MG63 (cell line): ENCODE data around the gene ERP44. TPM values are rescaled to one million over a fixed set of nuclear protein-coding genes. Genes with fewer than 3 reads are reported as not detected.
"Not testable (repeated sequence)": the region's sequence is repeated elsewhere in the genome, so short reads cannot be mapped to it uniquely, and the experiment has no call there.

ENCODE experiments used
- DNase-seq: peaks from one replicate; pipeline ENCODE4 v3.0.0-alpha.2; 2020
- H3K27me3 ChIP-seq: fragments of 250-450 bp; sonication (Bioruptor Pico); 2 replicates; pipeline ENCODE4 v1.5.1; 2020; ENCODE audit warnings: mild to moderate bottlenecking, moderate library complexity
- H3K36me3 ChIP-seq: fragments of 250-450 bp; sonication (Bioruptor Pico); 2 replicates; pipeline ENCODE4 v1.5.1; 2020; ENCODE audit warnings: mild to moderate bottlenecking, moderate library complexity
- H3K4me3 ChIP-seq: fragments of 250-450 bp; sonication (Bioruptor Pico); 2 replicates; pipeline ENCODE4 v1.5.1; 2020; ENCODE audit warnings: mild to moderate bottlenecking, moderate library complexity
- H3K9me3 ChIP-seq: fragments of 250-450 bp; sonication (Bioruptor Pico); 2 replicates; pipeline ENCODE4 v1.5.1; 2020; ENCODE audit warnings: mild to moderate bottlenecking, moderate library complexity
- total RNA-seq: library from RNA; depleted of rRNA; stranded (reverse); fragments of >200 nt; shearing (Covaris generic); gene quantifications from 2 replicates; pipeline ENCODE4 v1.2.3, GENCODE V29; 2014; ENCODE audit warnings: low replicate concordance

ERP44 gene
- total RNA-seq, 1 experiment from 2014 or later: 9.9 TPM

DNA sequence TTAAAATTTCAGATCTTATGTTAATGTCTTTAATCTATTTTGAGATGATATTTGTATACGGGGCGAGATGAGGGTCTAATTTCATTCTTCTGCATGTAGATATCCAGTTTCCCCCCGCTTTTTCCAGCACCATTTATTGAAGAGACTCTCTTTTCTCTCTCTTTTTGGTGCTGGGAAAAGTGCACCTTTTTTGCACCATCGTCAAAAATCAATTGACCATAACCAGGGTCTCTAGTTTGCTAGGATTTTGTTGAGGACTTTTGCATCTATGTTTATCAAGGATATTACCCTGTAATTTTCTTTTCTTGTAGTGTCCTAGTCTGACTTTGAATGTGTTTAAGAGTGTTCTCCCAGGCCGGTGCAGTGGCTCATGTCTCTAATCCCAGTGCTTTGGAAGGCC is 99.0 kb downstream of the ERP44 start:
- H3K4me3 ChIP-seq: no peak overlapping the region
- no peaks in the 10 kb centered on the region for H3K27me3 ChIP-seq
- DNase-seq: no peak
- H3K36me3 ChIP-seq: peaks cover 22% of the 10 kb centered on the region; the same call in 1 of the 2 replicates
- no peaks in the 10 kb centered on the region for H3K9me3 ChIP-seq

DNA sequence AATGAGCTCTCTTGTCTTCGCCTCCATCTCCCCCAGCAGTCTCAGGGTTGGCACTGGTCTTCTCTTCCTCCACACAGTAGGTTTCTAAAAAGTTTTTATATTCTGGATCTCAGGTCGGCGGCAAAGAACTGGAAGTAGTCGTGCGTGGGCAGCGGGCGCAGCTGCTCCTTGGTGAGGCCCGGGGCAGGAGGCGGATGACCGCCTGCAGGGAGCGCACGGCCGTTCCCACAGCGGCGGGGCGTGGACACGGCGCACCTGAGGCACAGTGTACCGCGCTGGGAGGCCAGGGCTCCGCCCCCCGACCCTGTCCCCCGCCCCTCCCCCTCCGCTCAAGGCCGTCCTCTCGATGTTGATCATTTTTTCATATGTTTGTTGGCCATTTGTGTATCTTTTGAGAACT is 99.9 kb downstream of the ERP44 start:
- Histone ChIP-seq H3K27me3 (no peaks in the 10 kb centered on the region), H3K36me3 (peaks cover 16% of the 10 kb centered on the region; the same call in 1 of the 2 replicates), H3K4me3 (no peak overlapping the region), H3K9me3 (peaks cover under 1% of the 10 kb centered on the region; the same call in 1 of the 2 replicates)
- DNase-seq: no peak

DNA sequence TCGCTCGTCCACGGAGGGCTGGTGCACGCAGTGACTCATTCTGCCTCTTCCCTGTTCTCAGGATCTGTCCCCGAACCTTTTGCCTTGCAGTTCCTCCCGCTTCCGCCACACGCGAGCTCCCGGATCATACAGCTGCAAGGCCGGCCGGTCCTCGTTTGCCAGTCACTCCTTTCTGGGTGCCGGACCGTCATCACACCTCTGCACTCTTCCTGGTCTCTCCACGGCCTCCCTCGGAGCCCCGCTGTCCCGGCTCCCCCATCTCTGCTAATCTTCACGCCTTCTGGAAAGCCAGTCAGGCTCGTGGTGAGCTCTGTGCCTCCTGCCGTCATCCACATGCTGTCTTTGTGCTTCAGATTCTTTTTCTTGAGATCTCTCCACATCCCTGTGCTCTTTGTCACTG is 100.5 kb downstream of the ERP44 start:
- Histone ChIP-seq H3K27me3 (no peaks in the 10 kb centered on the region), H3K4me3 (no peak overlapping the region), H3K9me3 (peaks cover 6% of the 10 kb centered on the region), H3K36me3 (peaks cover 15% of the 10 kb centered on the region; the same call in 1 of the 2 replicates)
- DNase-seq: no peak

DNA sequence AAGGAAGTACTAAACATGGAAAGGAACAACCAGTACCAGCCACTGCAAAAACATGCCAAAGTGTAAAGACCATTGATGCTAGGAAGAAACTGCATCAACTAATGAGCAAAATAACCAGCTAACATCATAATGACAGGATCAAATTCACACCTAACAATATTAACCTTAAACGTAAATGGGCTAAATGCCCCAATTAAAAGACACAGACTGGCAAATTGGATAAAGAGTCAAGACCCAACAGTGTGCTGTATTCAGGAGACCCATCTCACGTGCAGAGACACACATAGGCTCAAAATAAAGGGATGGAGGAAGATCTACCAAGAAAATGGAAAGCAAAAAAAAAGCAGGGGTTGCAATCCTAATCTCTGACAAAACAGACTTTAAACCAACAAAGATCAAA is 108.3 kb downstream of the ERP44 start:
- DNase-seq, H3K4me3 ChIP-seq, H3K27me3 ChIP-seq, H3K36me3 ChIP-seq: not testable (repeated sequence)
- peaks cover 10% of the 10 kb centered on the region for H3K9me3 ChIP-seq

DNA sequence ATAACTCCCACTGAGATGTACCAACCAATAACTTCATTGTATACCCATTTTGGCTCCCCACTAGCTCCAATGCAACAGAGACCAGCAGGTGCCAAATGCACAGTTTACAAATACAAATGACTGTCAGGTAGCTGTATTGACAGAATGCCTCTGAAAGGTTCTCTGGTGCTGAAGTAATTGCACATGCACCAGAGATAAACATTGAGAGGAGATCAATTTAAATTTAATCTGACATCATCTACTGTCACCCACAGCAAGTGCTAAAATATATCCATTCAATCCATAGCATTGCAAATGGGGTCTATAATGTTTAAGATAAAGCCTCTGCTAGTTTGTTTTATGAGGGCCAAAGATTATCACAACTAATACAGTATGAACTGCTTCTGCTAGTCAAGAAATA is 112.2 kb downstream of the ERP44 start:
- Histone ChIP-seq H3K27me3 (no peaks in the 10 kb centered on the region), H3K9me3 (peaks cover 4% of the 10 kb centered on the region), H3K4me3 (no peak overlapping the region), H3K36me3 (peaks cover 8% of the 10 kb centered on the region)
- DNase-seq: no peak

DNA sequence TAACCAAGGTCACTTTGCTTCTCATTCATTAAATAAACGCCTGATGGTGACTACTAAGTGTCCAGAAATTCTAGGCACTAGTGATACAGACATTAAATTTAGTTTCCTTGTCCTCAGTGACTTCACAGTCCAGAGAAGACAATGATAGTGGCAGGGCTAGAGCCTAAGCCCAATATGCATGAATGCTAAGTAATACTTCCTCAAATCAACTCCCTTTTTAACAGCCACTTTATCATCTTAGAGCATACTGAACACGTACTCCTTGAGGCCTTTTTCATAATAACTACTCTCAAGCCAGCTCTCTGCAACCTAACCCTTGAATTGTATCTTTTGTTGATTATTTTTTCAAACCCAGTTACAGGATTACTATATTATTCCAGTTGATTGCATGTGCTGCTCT is 118.2 kb downstream of the ERP44 start:
- Histone ChIP-seq H3K36me3 (no peaks in the 10 kb centered on the region; the same call in none of the 2 replicates), H3K9me3 (no peaks in the 10 kb centered on the region), H3K4me3 (no peak overlapping the region), H3K27me3 (no peaks in the 10 kb centered on the region)
- DNase-seq: no peak

DNA sequence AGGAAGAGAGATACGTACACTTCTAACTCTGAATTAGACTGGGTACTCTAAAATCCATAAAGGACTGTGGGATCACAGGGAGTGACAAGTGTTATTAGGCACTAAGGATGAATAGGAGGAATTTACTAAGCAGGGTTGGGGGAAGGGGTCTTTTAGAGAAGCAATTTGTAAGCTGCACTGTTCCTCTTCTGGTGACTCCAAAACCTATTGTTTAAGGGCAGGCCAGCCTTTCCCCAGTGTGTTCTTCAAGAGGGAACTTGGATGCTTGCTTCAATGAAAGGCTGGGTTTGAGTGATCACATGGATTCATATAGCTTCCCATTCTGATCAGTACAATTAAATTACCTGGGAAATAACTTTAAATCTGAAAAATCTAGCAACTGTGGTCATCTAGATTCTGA is 120.6 kb downstream of the ERP44 start:
- no peaks in the 10 kb centered on the region for H3K27me3 ChIP-seq
- no peak overlapping the region for H3K4me3 ChIP-seq
- H3K36me3 ChIP-seq: peaks cover 3% of the 10 kb centered on the region; the same call in 1 of the 2 replicates
- H3K9me3 ChIP-seq: no peaks in the 10 kb centered on the region
- DNase-seq: no peak

DNA sequence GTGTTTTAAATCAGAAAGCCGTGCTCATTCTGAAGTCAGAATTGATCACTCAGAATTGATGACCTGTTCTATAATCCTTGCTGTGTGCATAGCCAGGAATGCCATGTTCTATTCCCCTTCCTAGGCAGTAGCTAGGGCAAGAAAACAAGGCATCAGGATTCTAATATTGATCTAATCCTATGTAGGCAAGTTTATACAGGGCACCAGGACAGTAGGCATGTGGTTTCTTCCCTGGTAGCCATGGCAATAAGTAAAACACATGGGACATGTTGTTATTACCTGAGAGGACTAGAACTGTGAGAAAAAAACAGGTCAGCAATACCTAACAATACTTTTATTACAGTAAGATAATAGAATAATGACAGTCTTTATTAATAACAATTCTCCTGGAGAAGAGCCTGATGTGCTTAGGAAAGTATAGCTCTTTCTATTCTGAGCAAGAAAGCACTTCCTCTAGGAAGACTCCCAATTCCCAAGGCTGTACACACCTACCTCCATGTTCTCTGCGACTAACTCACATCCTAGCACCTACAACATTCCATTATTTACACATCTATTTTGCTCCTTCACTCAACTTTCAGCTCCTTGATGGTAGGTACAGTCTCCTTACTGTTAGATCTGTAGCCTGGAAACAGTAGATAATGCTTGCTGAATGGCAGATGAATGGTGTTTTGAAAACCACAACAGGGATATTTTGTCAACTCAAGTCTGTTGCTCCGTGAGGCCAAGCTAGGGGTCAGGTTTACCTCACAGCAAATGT is 121.6 kb downstream of the ERP44 start:
- H3K9me3 ChIP-seq: no peaks in the 10 kb centered on the region
- DNase-seq: no peak
- no peaks in the 10 kb centered on the region for H3K27me3 ChIP-seq
- H3K4me3 ChIP-seq: no peak overlapping the region
- peaks cover 3% of the 10 kb centered on the region; the same call in 1 of the 2 replicates for H3K36me3 ChIP-seq

GRCh38 chr9:99973455-99973854 is 125.3 kb downstream of the ERP44 start:
- DNase-seq: no peak
- no peak overlapping the region for H3K4me3 ChIP-seq
- no peaks in the 10 kb centered on the region for H3K9me3 ChIP-seq
- no peaks in the 10 kb centered on the region for H3K27me3 ChIP-seq
- peaks cover 3% of the 10 kb centered on the region; the same call in 1 of the 2 replicates for H3K36me3 ChIP-seq

DNA sequence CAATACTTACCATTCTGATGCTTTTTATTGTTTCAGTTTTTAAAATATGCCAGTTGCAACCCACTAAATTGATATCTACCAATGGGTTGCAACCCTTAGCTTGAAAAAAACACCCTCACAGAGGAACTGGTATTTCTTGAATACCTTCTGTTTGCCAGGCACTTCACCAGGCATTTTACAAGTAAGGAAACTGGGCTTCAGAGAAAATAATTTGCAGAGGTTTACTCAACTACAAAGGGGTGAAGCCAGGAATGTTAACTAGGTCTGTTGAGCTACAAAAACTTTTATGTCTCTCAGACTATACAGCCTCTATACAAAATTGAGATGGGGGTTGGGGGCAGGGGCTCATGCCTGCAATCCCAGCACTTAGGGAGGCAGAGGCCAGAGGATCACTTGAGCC is 127.4 kb downstream of the ERP44 start:
- Histone ChIP-seq H3K27me3 (no peaks in the 10 kb centered on the region), H3K4me3 (no peak overlapping the region), H3K36me3 (peaks cover 3% of the 10 kb centered on the region; the same call in 1 of the 2 replicates), H3K9me3 (no peaks in the 10 kb centered on the region)
- no peak for DNase-seq

GRCh38 chr9:99970481-99970880 is 128.3 kb downstream of the ERP44 start:
- H3K4me3 ChIP-seq: no peak overlapping the region
- H3K27me3 ChIP-seq: no peaks in the 10 kb centered on the region
- no peaks in the 10 kb centered on the region for H3K9me3 ChIP-seq
- no peak for DNase-seq
- H3K36me3 ChIP-seq: peaks cover 3% of the 10 kb centered on the region; the same call in 1 of the 2 replicates

DNA sequence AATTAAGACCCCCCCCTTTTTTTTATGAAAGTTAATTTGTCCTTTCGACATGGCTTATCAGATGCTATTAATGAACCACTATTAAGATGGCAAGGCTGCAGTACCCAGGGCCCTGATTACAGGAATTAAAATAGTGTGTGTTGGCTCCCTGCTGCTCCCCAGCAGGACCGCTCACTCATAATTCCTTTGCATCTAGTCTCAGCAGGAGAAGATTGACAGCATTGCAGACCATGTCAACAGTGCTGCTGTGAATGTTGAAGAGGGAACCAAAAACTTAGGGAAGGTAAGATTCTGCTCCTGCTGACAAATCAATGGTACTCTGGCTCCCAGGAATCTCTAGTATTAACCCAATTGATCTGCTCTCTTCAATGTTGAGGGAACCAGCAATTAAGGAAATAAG is 131.3 kb downstream of the ERP44 start:
- Histone ChIP-seq H3K27me3 (no peaks in the 10 kb centered on the region), H3K36me3 (no peaks in the 10 kb centered on the region; the same call in 1 of the 2 replicates), H3K4me3 (no peak overlapping the region), H3K9me3 (no peaks in the 10 kb centered on the region)
- DNase-seq: no peak

DNA sequence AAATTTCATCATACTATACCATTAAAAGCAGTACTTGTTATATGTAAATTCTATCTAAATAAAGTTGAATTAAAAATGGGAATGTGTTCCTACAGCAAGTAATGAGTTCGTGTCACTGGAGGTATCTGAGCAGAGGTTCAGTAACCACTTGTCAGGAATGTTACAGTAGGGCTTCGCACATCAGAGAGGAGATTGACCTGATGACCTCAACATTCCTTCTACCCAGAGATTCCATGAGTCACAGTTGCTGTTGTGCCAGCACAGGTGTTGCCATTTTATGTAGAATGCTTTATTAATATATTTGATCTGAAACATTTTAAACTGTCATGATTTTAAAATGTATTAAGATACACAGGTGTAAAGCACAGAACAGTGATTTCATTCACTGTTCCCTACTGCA is 132.1 kb downstream of the ERP44 start:
- H3K4me3 ChIP-seq: no peak overlapping the region
- no peak for DNase-seq
- H3K36me3 ChIP-seq: peaks cover 1% of the 10 kb centered on the region; the same call in 1 of the 2 replicates
- no peaks in the 10 kb centered on the region for H3K27me3 ChIP-seq
- H3K9me3 ChIP-seq: no peaks in the 10 kb centered on the region

GRCh38 chr9:99966001-99966400 is 132.8 kb downstream of the ERP44 start:
- no peak for DNase-seq
- Histone ChIP-seq H3K4me3 (no peak overlapping the region), H3K36me3 (peaks cover 2% of the 10 kb centered on the region; the same call in 1 of the 2 replicates), H3K9me3 (no peaks in the 10 kb centered on the region), H3K27me3 (no peaks in the 10 kb centered on the region)

DNA sequence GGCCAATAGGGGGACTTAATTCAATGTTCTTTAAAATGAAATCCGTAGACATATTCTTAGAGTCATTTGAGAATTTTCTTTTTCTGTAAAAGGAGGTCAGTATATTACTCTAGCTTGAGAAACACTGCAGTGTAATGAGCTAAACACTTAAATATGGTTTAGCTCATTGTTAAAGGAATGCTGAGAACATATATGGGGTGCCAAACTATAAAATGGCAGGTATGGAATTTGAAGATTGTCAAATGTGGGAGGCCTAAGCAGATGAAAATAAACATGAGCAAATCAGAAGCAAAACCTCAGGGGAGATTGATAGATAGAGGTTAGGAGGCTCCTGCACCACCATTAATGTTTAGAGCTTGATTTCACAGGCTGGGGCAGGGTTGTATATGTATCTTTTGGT is 134.5 kb downstream of the ERP44 start:
- Histone ChIP-seq H3K4me3 (no peak overlapping the region), H3K27me3 (no peaks in the 10 kb centered on the region), H3K36me3 (peaks cover 2% of the 10 kb centered on the region; the same call in 1 of the 2 replicates), H3K9me3 (no peaks in the 10 kb centered on the region)
- DNase-seq: no peak

DNA sequence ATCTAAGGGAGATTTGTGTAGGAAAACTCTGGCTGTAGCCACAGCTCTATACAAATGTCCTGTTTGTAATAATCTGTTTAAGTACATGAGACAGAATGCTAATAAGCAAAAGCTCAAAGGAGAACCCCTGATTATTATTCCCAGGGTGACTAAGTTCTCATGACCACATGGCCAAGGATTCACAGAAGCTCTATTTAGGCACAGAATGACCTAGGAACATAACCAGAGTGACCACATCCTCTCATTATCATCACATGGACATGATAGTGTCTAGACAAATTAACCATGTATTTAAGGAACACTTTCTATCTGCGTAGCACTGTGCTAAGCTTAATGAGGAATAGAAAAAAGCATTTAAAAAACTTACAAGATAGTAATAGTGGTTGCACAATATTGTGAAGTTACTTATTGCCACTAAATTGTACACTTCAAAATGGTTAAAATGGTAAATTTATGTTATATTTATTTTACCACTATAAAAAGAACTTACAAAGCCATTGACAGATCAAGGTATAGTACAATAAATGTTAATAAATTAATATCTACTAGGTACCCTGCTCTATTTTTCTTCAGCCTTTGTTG is 136.0 kb downstream of the ERP44 start:
- H3K4me3 ChIP-seq: no peak overlapping the region
- no peaks in the 10 kb centered on the region for H3K9me3 ChIP-seq
- no peak for DNase-seq
- no peaks in the 10 kb centered on the region for H3K27me3 ChIP-seq
- H3K36me3 ChIP-seq: peaks cover 2% of the 10 kb centered on the region; the same call in 1 of the 2 replicates

DNA sequence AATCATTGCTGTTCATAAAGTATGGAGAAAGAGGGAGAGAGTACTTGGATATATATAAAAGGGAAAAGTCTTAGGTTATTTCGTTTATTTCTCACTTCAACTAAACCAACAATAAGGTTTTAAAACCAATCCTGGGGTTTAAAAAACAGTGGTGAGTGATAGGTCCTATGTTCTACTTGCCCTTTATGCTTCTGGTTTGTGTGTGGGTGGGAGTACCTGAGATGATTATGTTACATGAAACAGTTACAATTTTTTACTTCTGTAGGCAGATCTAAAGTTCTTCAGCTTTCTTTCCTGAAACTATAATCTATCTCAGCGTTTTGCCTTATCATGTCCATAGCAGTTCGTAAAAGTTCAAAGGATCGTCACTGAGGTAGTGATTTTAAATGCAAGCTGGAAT is 143.2 kb downstream of the ERP44 start:
- H3K36me3 ChIP-seq: peaks cover 7% of the 10 kb centered on the region; the same call in 1 of the 2 replicates
- DNase-seq: no peak
- H3K4me3 ChIP-seq: no peak overlapping the region
- no peaks in the 10 kb centered on the region for H3K27me3 ChIP-seq
- 0 out of 2 replicates have a peak, but pooled peaks cover 2% of the 10 kb centered on the region for H3K9me3 ChIP-seq

GRCh38 chr9:99954819-99955218 is 144.0 kb downstream of the ERP44 start:
- H3K4me3 ChIP-seq: no peak overlapping the region
- H3K36me3 ChIP-seq: peaks cover 7% of the 10 kb centered on the region; the same call in 1 of the 2 replicates
- DNase-seq: no peak
- 0 out of 2 replicates have a peak, but pooled peaks cover 2% of the 10 kb centered on the region for H3K9me3 ChIP-seq
- no peaks in the 10 kb centered on the region for H3K27me3 ChIP-seq
